ENCODE measurements around the gene CHODL. TPM values are rescaled to one million over a fixed set of nuclear protein-coding genes. Genes with fewer than 3 reads are reported as not detected.

Gene CHODL
- total RNA-seq, 1 donor from 2014 or later = 0.13 TPM

- no peak for DNase-seq (ENCODE audit: low read depth in 2 of 2)
These were observed 45.2 kb downstream of the CHODL start for GRCh38 chr21:18289876-18290275.

DNA sequence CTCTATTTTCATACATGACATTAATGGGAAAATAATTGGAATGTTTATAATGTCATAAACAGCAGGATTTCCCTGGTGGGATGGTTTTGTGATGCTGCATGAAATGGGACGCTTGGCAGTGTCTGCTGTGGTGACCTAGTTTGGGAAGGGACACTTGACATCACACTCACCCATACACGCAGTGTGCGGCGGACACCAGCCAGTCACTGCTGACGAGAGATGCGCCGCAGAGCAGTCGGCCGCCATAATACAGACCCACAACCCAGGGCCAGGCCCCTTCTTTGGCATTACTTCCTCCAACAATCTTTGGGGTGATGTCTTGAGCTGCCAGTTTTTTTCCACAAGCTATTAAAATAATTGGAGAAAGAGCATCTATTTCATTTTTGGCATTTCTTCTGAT, 49.5 kb downstream of the CHODL start:
- no peak for DNase-seq (ENCODE audit: low read depth in 2 of 2)

DNA sequence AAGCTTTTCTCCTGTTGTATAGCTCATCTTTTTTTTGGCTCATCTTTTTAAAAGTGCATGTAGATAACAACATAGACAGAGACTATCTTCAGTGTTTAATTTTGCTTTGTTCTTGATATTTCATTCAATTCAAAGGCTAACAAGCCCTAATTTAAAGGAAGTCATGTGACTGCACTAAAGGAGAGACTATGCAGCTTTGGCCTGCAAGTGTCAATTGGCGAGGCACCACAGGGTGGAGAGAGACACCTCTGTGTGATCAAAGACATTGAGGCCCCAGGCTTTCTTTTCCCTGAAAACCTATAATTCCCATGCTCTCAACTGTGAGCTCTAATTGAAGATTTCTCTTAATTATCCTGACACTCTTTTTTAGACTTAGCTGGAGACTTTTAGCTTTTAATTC, 53.6 kb downstream of the CHODL start:
- DNase-seq (ENCODE audit: low read depth in 2 of 2) = no peak

Other genes starting within 250 kb of the CHODL start
- not detected in 2 replicates for gene TMPRSS15, start 159.0 kb downstream of the CHODL start, total RNA-seq

Measured in dermis microvascular lymphatic vessel endothelial cell (primary cell).